GM20431 (cell line): ENCODE data around the gene MSS51.
"Not testable (repeated sequence)": the region's sequence is repeated elsewhere in the genome, so short reads cannot be mapped to it uniquely, and the experiment has no call there.

Source experiments
- in situ Hi-C: fragments of 300-500 bp; cut with MseI, MboI; formaldehyde crosslinking; loops from one replicate; pipeline ENCODE4 v1.15.0; 2020; ENCODE audit warnings: low sequenced_read_pairs; ENCODE audit not compliant: unreplicated experiment

The MSS51 gene

DNA sequence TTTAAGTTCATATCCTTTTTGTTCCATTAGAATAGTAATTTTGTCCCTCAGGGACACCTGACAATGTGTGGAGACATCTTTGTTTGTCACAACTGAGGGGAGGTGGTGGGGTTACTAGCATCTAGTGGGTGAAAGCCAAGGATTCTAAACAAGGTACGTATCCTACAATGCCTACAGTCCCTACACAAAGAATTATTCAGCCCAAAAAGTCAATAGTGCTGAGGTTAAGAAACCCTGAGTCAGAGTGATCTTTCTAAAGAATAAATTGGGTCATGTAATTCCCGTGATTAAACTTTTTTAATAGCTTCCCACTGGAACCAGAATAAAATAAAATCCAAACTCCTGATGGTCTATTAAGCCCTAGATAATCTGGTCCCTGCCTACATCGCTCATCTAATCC is 16.8 kb downstream of the MSS51 start:
- in situ Hi-C loops: no loop called here

DNA sequence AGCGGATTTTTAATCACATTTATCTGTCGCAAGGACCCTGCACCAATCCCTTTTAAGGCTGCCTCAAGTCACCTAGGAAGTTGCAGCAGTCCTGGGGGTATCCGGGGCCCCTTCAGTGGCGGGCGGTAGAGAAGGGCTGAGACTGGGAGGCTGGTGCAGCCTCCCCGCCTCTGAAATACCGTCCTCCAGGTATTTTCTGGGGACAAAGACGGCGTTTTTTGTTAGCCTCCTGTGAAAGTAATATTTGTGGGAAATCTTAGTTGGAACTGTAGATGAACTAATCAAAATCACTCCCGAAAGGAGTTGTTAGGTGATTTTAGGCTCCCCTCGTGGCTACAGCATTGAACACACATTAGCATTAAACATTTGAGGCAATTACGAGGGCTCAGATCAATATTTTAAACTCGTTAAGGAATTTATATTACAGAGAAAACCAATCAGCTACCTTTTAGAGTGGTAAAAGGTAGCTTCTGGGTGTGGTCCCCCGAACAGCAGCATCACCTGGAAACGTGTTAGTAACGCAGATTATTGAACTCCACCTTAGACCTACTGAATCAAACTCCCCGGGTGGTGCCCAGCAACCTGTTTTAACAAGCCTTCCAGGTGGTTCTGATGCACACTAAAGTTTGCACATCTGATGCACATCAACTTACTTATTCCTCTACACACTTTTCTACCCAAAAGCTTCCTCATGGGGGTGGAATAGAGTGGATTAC is 19.0 kb downstream of the MSS51 start:
- in situ Hi-C loops: no loop called here

DNA sequence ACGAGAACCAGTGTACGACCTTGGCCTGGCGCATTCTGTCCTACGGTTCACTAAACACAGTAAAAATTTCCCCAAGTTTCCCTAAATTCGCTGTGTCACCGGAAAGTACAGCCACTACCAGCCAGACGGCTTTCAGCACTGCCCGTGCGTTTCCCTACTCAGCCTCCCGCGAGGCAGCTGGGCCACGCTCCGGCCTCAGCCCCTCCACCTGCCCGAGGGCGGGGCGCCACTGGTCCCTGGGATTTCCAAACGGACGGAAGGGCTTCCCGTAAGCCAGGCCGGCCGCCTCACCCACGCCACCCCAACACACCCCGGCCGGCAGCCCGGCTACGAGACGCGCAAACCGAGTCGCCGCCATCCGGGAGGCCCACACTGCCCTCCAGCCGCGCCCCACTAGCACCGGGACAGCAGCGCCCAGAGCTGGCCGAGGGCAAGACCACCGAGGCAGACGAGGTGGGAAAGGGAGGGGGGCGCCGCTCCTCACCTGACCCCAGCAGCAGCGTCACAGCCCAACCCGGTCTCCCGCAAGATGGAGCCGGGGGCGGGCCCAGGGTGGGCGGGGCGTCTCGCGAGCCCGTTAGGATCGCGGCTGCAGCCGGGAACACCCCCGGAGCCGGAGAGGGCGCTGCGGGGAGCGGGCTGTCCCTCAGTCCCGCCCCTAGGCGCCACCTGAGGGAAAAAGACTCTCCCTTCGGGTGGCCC is 19.7 kb downstream of the MSS51 start, which contains the start of gene ANXA7:
Gene ANXA7 (minus strand): TSS at position 531 of the 702 bp plus-strand sequence. CDS start 13,202 bp downstream, outside the sequence.
- in situ Hi-C loops: no loop called here

DNA sequence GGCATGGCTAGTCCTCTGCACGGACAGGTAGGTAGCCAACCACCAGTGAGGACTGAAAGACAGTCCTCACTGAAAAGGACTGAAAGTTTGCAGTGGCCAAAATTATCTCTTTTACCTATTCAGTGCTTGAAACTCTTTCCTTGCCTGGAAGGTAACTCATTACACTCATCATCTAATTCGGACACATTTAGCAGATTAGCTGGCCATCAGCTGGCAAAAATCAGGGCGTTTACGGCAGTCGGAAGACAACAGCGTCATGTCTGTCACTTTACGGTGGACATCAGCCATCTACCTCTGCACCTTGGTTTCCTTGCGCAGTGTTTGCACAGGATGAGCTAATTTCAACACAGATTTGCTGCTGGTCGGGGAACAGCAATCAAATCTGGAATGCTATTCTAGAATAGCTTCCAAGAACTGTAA is 20.2 kb downstream of the MSS51 start:
- in situ Hi-C loops: no loop called here

DNA sequence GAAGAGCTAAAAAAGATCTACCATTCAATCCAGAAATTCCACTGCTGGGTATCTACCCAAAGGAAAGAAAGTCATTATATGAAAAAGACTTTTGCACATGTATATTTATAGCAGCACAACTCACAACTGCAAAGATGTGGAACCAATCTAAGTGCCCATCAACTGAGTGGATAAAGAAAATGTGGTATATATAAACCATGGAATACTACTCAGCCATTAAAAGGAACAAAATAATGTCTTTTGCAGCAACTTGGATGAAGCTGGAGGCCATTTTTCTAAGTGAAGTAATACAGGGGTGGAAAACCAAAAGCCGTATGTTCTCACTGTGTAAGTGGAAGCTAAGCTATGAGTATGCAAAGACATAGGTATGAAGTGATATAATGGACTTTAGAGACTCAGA is 22.5 kb downstream of the MSS51 start:
- in situ Hi-C loops: no loop called here

DNA sequence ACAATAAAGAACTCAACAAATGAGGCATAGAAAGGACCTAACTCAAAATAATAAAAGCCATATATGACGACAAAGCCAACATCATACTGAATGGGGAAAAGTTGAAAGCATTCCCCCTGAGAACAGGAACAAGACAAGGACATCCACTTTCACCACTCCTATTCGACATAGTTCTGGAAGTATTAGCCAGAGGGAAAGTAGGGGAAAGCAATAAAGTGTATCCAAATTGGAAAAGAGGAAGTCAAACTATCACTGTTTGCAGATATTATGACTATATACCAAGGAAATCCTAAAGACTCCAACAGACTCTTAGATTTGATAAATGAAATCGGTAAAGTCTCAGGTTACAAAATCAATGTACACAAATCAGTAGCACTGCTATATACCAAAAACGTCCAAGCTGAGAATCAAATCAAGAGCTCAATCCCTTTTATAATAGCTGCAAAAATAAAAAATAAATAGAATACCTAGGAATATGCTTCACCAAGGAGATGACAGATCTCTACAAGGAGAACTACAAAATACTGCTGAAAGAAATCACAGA is 24.3 kb downstream of the MSS51 start:
- in situ Hi-C loops: no loop called here

DNA sequence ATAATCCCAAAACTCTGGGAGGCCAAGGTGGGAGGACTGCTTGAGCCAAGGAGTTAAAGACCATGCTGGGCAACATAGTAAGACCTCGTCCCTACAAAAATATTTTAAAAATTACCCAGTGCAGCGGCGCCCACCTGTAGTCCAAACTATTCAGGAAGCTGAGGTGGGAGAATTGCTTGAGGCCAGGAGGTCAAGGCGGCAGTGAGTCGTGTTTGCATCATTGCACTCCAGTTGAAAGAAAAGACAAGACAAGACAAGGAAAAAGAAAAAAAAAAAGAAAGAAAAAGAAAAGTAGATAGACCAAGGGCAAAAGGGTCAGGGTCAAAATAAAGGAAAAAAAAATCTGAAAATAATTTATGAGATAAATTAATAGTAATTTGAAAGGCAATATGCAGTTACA is 25.3 kb downstream of the MSS51 start:
- in situ Hi-C loops: no loop called here

DNA sequence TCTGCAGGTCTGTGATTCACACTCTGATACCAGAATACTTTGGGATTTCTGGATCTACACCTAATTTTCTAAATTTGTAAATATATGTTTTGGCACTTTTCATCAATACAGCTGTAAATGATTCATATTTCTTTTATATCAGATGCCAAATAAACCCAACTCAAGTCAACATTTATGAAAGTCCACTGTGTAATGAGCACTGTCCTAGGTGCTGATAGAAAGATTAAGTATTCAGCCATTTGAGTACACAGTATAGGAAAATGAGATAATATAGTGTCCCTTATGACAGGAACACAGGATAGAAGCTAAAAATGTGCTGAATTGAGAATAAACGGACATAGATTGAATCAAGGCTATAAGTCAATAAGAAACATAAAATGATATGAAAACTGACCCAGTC is 25.9 kb downstream of the MSS51 start:
- in situ Hi-C loops: no loop called here

DNA sequence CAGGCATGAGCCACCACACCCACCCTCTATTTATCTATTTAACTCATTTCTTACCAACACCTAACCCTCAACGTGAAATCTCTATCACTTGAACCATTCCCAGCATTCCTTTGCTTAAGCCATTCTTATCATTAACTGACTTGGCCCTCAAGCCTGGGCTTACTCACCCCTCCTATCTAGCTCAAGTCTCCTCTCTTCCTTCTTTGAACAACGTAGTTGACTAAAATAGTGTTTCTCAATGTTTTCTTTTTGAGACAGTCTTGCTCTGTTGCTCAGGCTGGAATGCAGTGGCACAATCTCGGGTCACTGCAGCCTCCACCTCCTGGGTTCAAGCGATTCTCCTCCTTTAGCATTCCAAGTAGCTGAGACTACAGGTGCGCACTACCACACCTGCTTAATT is 26.5 kb downstream of the MSS51 start:
- in situ Hi-C loops: no loop called here

DNA sequence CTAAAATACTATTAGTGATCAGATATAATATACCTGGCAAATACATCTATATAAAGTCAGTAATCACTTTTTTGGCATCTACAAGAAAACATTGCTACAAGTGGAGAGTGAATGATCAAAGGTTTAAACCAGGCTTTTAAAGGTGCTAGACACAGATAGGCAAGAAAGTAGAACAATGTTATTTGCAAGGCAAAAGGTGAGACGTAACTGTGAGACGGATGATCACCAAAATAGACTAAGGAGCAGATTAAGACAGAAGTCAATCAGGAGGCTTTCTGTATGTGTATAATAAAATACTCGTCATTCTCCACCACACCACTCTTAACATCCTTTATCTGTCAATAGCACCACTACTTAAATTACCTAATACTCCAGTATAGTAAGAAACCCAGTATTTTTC is 27.8 kb downstream of the MSS51 start:
- in situ Hi-C loops: no loop called here

DNA sequence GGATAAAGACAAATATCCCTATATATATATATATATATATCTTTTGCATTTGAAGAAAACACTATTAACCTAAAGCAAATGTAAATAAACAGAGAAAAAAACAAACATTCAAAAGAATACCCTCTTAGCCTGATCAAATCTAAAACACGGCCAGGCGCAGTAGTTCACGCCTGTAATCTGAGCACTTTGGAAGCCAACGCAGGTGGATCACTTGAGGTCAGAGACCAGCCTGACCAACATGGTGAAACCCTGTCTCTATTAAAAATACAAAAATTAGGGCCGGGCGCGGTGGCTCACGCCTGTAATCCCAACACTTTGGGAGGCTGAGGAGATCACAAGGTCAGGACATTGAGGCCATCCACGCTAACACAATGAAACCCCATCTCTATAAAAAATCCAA is 28.7 kb downstream of the MSS51 start:
- in situ Hi-C loops: no loop called here

DNA sequence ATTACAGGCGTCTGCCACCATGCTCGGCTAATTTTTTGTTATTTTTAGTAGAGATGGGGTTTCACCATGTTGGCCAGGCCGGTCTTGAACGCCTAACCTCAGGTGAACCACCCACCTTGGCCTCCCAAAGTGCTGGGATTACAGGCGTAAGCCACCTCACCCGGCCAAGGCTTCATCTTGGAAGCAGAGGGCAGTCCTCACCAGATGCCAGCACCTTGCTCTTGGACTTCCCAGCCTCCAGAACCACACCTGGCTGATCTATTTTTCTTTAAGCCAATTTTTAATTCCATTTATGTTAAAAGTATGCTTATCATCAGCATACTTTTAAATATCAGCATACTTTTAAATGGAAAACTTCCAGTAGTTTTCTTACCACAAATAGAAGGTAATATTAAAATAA is 31.7 kb downstream of the MSS51 start:
- in situ Hi-C loops: no loop called here

DNA sequence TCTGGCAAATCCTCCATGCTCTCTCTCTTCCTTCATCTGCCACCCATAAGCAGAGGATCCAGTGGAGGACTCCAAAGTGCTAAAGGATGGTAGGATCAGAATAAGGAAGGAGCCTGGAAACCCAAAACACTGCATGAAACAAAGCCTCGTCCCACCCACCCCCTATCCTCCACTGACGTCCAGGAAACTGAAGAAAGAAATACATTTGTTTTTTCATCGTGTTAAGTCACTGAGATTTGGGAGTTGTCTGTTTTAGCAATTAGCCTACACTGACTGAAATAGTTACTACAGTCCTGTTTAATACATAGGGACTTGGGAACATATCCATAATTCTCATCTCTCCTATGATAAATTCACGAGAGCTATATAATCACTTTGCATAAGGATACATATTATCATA is 34.3 kb downstream of the MSS51 start:
- in situ Hi-C loops: no loop called here

DNA sequence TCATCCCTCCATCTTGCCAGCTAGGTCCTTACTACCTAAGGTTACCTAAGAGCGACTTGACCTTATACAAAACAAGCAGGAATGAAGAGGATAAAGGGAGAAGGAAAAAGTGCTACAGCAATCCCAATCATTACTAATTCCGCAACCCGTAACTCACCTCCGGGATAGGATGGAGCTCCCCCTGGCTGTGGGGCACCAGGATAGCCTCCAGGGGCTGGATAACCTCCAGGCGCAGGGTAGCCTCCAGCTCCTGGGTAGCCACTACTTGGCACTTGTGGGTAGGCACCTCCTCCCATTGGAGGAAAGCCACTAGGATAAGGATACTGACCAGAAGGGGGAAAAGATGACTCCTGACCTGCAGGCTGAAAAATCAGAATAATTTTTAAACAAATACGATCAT is 35.3 kb downstream of the MSS51 start:
- in situ Hi-C loops: no loop called here

DNA sequence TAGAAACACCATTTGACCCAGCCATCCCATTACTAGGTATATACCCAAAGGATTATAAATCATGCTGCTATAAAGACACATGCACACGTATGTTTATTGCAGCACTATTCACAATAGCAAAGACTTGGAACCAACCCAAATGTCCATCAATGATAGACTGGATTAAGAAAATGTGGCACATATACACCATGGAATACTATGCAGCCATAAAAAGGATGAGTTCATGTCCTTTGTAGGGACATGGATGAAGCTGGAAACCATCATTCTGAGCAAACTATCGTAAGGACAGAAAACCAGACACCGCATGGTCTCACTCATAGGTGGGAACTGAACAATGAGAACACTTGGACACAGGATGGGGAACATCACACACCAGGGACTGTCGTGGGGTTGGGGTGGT is 39.0 kb downstream of the MSS51 start:
- in situ Hi-C loops: not testable (repeated sequence)

DNA sequence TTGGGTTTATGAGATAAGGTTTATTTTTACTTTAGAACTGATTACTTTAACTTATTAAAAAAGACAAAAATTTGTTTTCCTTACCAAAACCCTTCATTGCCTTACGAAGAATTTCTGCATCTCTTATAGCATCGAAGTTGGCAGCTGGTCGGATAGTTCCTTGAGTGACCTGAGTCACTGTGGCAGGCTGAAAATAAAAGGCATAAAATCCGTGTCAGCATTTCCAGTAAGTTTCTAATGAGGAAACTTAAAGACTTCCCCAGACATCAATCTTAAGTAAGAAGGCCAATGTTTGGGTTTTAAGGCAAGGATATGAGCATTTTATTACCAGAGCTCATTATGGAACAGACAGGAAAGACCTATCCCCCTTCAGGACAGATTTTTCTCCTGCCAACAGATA is 45.1 kb downstream of the MSS51 start:
- in situ Hi-C loops: no loop called here

DNA sequence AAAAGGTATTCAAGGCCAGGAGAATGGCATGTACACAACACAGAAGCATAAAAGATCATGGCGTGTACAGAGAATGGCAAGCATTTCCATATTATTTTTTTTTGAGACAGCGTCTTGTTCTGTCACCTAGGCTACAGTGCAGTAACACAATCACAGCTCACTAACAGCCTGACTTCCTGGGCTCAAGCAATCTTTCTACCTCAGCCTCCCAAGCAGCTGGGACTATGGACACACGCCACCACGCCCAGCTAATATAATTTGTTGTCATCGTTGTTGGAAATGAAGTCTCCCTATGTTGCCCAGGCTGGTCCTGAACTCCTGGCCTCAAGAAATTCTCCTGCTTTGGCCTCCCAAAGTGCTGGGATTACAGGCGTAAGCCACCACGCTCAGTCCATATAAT is 46.8 kb downstream of the MSS51 start:
- in situ Hi-C loops: no loop called here

DNA sequence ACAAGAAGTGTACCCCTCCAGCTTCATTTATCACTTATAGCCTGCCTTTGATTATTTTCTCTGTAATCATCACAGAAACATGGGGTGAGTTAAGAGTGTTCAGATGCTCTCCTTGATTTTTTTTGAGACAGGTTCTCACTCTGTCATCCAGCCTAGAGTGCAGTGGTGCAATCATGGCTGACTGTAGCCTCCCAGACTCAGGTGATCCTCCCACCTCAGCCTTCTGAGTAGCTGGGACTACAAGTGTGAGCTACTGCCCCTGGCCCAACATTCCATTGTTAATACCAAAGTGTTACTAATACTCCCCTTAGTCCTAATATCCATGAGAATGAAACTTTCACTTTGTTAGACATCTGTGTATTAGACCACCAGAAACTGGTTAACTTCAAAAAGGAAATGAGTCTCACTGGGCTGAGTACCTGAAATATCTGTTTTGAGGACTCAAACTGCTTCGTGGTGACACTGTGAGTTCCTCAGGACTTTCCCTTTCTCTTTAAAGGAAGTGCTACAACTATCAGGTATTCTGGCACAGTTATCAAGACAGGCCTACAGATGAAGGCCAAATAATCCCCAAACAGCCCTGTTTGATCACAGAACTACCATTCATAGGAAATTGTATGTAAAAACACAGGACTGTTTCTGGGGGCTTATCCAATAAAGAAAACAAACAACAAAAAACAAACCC is 54.2 kb downstream of the MSS51 start:
- in situ Hi-C loops: no loop called here

DNA sequence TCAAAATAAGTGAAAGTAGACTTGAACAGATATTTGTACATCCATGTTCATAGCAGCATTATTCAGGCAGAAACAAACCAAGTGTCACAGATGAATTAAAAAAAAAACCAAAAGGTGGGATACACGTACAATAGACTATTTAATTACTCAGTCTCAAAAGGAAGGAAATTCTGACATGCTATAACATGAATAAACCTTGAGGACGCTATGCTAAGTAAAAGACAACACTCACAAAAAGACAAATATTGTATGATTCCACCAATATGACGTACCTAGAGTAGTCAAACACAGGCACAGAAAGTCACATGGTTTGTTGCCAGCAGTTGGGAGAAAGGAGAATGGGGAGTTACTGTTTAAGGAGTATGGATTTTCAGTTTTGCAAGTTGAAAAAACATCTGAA is 56.7 kb downstream of the MSS51 start:
- in situ Hi-C loops: no loop called here
